ENCODE results near the gene ATPAF1. TPM values are rescaled to one million over a fixed set of nuclear protein-coding genes. Genes with fewer than 3 reads are reported as not detected.

Gene ATPAF1
- total and polyA plus RNA-seq, 5 experiments from 2014 or later = 27.8 to 68.0 (median 66.4) TPM

DNA sequence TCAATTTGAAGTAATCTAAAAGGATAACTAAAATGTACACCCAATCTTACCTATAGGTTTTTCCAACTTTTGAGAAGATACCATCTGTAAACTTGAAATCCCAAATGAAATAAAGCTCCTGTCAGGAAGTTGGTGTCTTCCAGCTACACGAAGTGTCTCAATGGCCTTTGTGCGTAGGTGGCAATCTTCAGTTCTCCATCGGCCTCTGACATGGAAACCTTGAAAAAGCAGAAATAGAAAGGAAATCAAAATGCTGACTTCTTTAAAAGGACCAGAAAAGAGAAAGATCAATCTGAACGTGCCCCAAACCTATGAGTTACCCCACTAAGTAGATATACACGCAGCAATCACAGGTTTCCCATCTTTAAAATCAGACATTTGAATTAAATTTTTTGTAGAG, 74.1 kb downstream of the ATPAF1 start:
- Mint-ChIP-seq H3K27ac (peak overlapping the region in 1 of 10 donors; percentile 17), H3K9me3 (peaks cover 0 to 2% (median 0%) of the 10 kb centered on the region in 9 donors), H3K27me3 (no peaks in the 10 kb centered on the region), H3K4me3 (no peak overlapping the region), H3K36me3 (peaks cover 17 to 61% (median 38%) of the 10 kb centered on the region in 3 donors), H3K4me1 (peaks cover 19 to 40% (median 35%) of the 10 kb centered on the region in 4 donors)
- ATAC-seq (no peak), DNase-seq (no peak)
- POLR2A ChIA-PET = no interaction called here

GRCh38 chr1:46592823-46593222, 75.3 kb downstream of the ATPAF1 start:
- peaks cover 0 to 2% (median 0%) of the 10 kb centered on the region in 9 donors for H3K9me3 Mint-ChIP-seq
- ATAC-seq = no peak
- DNase-seq = no peak
- peaks cover 20 to 34% (median 27%) of the 10 kb centered on the region in 4 donors for H3K4me1 Mint-ChIP-seq
- H3K27me3 Mint-ChIP-seq = no peaks in the 10 kb centered on the region
- POLR2A ChIA-PET = no interaction called here
- H3K27ac Mint-ChIP-seq = peak overlapping the region in 3 of 10 donors; percentile 24 to 41 (median 34)
- H3K36me3 Mint-ChIP-seq = peaks cover 17 to 64% (median 41%) of the 10 kb centered on the region in 3 donors
- no peak overlapping the region for H3K4me3 Mint-ChIP-seq

GRCh38 chr1:46589529-46589928, 78.6 kb downstream of the ATPAF1 start:
- Mint-ChIP-seq H3K9me3 (peaks cover 0 to 2% (median 0%) of the 10 kb centered on the region in 9 donors), H3K4me1 (peaks cover 6 to 17% (median 12%) of the 10 kb centered on the region in 4 donors), H3K27me3 (no peaks in the 10 kb centered on the region), H3K36me3 (peaks cover 17 to 77% (median 47%) of the 10 kb centered on the region in 3 donors), H3K27ac (peak overlapping the region in 1 of 10 donors; percentile 13), H3K4me3 (no peak overlapping the region)
- POLR2A ChIA-PET = no interaction called here
- DNase-seq (no peak), ATAC-seq (no peak)

DNA sequence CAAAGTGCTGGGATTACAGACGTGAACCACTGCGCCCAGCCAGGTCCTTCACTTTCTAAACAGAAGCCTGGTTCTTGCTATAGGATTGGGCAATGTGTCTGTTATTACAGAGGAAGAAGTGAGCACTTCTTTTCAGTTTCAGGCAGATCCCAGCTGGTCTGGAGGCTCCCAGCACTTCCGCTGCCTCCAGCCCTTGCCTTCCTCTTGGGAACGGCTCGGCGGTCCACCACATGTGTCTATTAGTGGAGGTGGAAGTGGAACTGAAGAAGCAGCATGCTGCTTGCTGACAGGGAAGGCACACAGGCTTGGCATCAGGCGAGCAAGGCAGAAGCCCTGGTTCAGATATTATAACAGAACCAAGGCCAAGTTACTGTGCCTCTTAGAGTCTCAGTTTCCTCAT, 81.1 kb downstream of the ATPAF1 start:
- H3K9me3 Mint-ChIP-seq = peaks cover 0 to 2% (median 0%) of the 10 kb centered on the region in 9 donors
- POLR2A ChIA-PET = interaction anchor here (0.6 kb wide), 1 partner anchor 692 kb away, joined by 3 read pairs; no protein-coding TSS in a partner anchor

GRCh38 chr1:46585312-46585938, 82.7 kb downstream of the ATPAF1 start:
- POLR2A ChIA-PET = no interaction called here
- H3K4me3 Mint-ChIP-seq = no peak overlapping the region
- no peaks in the 10 kb centered on the region for H3K27me3 Mint-ChIP-seq
- H3K36me3 Mint-ChIP-seq = peaks cover 8 to 61% (median 26%) of the 10 kb centered on the region in 3 donors
- no peak for DNase-seq
- peaks cover 0 to 2% (median 0%) of the 10 kb centered on the region in 9 donors for H3K9me3 Mint-ChIP-seq
- H3K27ac Mint-ChIP-seq = no peak overlapping the region
- H3K4me1 Mint-ChIP-seq = peaks cover 12 to 35% (median 28%) of the 10 kb centered on the region in 4 donors
- no peak for ATAC-seq

More for the DNA sequence above, 81.1 kb downstream of the ATPAF1 start:
- Mint-ChIP-seq H3K4me1 (peaks cover 8 to 19% (median 16%) of the 10 kb centered on the region in 4 donors), H3K4me3 (no peak overlapping the region), H3K27ac (peak overlapping the region in 1 of 10 donors; percentile 15), H3K27me3 (no peaks in the 10 kb centered on the region), H3K36me3 (peaks cover 8 to 72% (median 33%) of the 10 kb centered on the region in 3 donors)
- no peak for DNase-seq
- ATAC-seq = no peak

DNA sequence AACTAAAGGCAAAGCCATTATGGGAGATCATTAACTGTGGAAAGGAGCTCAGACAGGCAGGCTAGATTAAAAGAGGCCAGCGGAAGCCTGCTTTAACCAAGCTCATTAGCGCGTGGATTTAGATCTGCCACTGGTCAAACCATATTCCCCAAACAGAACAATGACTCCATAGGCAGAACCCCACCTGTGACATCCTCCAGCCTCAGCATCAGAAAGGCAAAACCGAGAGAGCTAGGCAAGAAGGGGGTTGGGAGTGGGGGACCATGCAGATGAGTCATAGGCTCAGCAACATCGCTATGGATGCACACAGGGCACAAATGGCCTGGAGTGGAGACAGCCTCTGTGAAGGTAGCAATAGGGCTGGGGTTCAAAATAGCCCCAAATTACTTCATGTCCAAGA, 84.7 kb downstream of the ATPAF1 start:
- POLR2A ChIA-PET = no interaction called here
- ATAC-seq (no peak), DNase-seq (no peak)
- peaks cover 9 to 31% (median 28%) of the 10 kb centered on the region in 4 donors for H3K4me1 Mint-ChIP-seq
- H3K27me3 Mint-ChIP-seq = no peaks in the 10 kb centered on the region
- H3K9me3 Mint-ChIP-seq = no peaks in the 10 kb centered on the region
- peaks cover 0 to 61% (median 25%) of the 10 kb centered on the region in 3 donors for H3K36me3 Mint-ChIP-seq
- no peak overlapping the region for H3K27ac Mint-ChIP-seq
- no peak overlapping the region for H3K4me3 Mint-ChIP-seq

GRCh38 chr1:46582972-46583371, 85.2 kb downstream of the ATPAF1 start:
- Mint-ChIP-seq H3K27me3 (no peaks in the 10 kb centered on the region), H3K4me1 (peaks cover 11 to 31% (median 28%) of the 10 kb centered on the region in 4 donors), H3K27ac (no peak overlapping the region), H3K9me3 (no peaks in the 10 kb centered on the region), H3K36me3 (peaks cover 0 to 66% (median 29%) of the 10 kb centered on the region in 3 donors), H3K4me3 (no peak overlapping the region)
- no peak for DNase-seq
- POLR2A ChIA-PET = no interaction called here
- no peak for ATAC-seq

Other genes starting within 250 kb of the ATPAF1 start
- gene DMBX1, start 178.5 kb downstream of the ATPAF1 start, total RNA-seq = not detected
- not detected for gene DMBX1, start 178.5 kb downstream of the ATPAF1 start, polyA plus RNA-seq
- not detected for gene KNCN, start 116.7 kb downstream of the ATPAF1 start, total RNA-seq
- not detected for gene KNCN, start 116.7 kb downstream of the ATPAF1 start, polyA plus RNA-seq
- 10 to 100 TPM; 51.4 to 56.3 TPM for gene MKNK1, start 64.1 kb downstream of the ATPAF1 start, total RNA-seq
- gene MKNK1, start 64.1 kb downstream of the ATPAF1 start, polyA plus RNA-seq = 10 to 100 TPM; 17.6 to 19.7 (median 18.7) TPM
- 10 to 100 TPM; 24.3 to 24.7 TPM for gene MOB3C, start 51.6 kb downstream of the ATPAF1 start, total RNA-seq
- 10 to 100 TPM in 1 of 3 donors, 1 to 10 TPM in 2; 8.3 to 17.5 (median 8.4) TPM for gene MOB3C, start 51.6 kb downstream of the ATPAF1 start, polyA plus RNA-seq
- not detected for gene TEX38, start 3.5 kb upstream of the ATPAF1 start, total RNA-seq
- gene TEX38, start 3.5 kb upstream of the ATPAF1 start, polyA plus RNA-seq = not detected
- 10 to 100 TPM; 75.9 to 81.2 TPM for gene EFCAB14, start 50.8 kb upstream of the ATPAF1 start, total RNA-seq
- gene EFCAB14, start 50.8 kb upstream of the ATPAF1 start, polyA plus RNA-seq = 10 to 100 TPM; 88.7 to 99.5 (median 94.6) TPM
- not detected for gene CYP4B1, start 130.7 kb upstream of the ATPAF1 start, total RNA-seq
- gene CYP4B1, start 130.7 kb upstream of the ATPAF1 start, polyA plus RNA-seq = not detected